Measurements from ENCODE around the gene ELSPBP1.

ELSPBP1 gene

DNA sequence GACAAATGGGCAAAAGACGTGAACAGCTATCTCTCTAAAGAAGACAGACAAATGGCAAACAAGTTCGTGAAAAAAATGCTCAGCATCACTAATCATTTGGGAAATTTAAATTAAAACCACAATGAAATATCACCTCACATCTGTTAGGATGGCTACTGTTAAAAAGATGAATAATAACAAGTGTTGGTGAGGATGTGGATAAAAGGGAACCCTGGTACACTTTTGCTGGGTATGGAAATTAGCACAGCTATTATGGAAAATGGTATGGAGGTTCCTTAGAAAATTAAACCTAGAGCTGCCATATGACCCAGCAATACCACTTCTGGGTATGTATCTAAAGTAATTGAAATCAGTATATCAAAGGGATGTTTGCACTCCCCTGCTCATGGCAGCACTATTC, 42.3 kb downstream of the ELSPBP1 start:
- in situ Hi-C loops (cut with HindIII; ENCODE audit: low sequenced_read_pairs) = no loop called here
- no peak overlapping the region for H3K4me3 ChIP-seq (ENCODE audit: low read depth, low read length)
- no peak for DNase-seq (ENCODE audit: low read depth, low spot score)
- TF ChIP-seq CTCF (IDR thresholded peaks at IDR 0.05; ENCODE audit: low read depth, low read length) = no peak

- no peak overlapping the region for H3K4me3 ChIP-seq (ENCODE audit: low read depth, low read length)
- DNase-seq (ENCODE audit: low read depth, low spot score) = no peak
- in situ Hi-C loops (cut with HindIII; ENCODE audit: low sequenced_read_pairs) = no loop called here
- no peak for TF ChIP-seq CTCF (IDR thresholded peaks at IDR 0.05; ENCODE audit: low read depth, low read length)
Observed at GRCh38 chr19:48041877-48042580, 47.6 kb downstream of the ELSPBP1 start.

DNA sequence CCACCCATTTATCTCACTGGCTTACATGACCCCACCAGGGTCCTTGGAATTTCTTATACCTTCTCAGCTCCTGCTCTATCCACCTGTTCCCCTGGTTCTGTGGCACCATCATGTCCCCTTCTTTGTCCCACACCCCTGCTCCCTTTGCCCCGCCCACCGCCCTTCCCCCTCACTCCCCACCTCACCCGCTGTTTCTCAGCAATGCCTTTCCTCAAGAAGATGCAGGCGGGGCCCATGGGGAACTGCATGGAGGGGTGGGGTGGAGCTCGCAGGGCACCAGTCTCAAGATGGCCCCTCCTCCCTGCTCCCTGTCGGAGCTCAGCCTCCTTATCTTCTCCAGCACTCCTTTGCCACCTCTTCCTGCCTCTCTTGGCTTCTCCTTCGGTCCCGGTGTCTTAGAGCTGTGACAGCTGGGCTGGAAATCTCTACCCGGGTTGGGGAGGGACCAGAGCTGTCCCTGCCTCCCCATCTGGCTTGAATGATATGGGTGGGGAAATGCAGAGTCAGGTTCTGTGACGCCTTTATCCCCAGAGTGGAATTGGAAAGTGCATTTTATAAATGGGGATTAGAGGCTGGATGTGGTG, 49.3 kb downstream of the ELSPBP1 start, which contains the start of gene CABP5:
Gene CABP5 (minus strand): TSS at position 405 of the 584 bp plus-strand sequence. CDS start 157 bp downstream, at position 248.
- no peak for TF ChIP-seq CTCF (IDR thresholded peaks at IDR 0.05; ENCODE audit: low read depth, low read length)
- DNase-seq (ENCODE audit: low read depth, low spot score) = no peak
- H3K4me3 ChIP-seq (ENCODE audit: low read depth, low read length) = no peak within 1 kb of the TSS
- in situ Hi-C loops (cut with HindIII; ENCODE audit: low sequenced_read_pairs) = no loop called here

GRCh38 chr19:48044561-48044960, 50.1 kb downstream of the ELSPBP1 start:
- H3K4me3 ChIP-seq (ENCODE audit: low read depth, low read length) = no peak overlapping the region
- no peak for DNase-seq (ENCODE audit: low read depth, low spot score)
- in situ Hi-C loops (cut with HindIII; ENCODE audit: low sequenced_read_pairs) = no loop called here
- no peak for TF ChIP-seq CTCF (IDR thresholded peaks at IDR 0.05; ENCODE audit: low read depth, low read length)

GRCh38 chr19:48051335-48052033, 57.1 kb downstream of the ELSPBP1 start:
- in situ Hi-C loops (cut with HindIII; ENCODE audit: low sequenced_read_pairs) = no loop called here
- no peak for DNase-seq (ENCODE audit: low read depth, low spot score)
- no peak overlapping the region for H3K4me3 ChIP-seq (ENCODE audit: low read depth, low read length)
- TF ChIP-seq CTCF (IDR thresholded peaks at IDR 0.05; ENCODE audit: low read depth, low read length) = no peak

GRCh38 chr19:48053076-48053475, 58.6 kb downstream of the ELSPBP1 start:
- in situ Hi-C loops (cut with HindIII; ENCODE audit: low sequenced_read_pairs) = no loop called here
- no peak for TF ChIP-seq CTCF (IDR thresholded peaks at IDR 0.05; ENCODE audit: low read depth, low read length)
- DNase-seq (ENCODE audit: low read depth, low spot score) = no peak
- no peak overlapping the region for H3K4me3 ChIP-seq (ENCODE audit: low read depth, low read length)
